HG02973 (cell line): Measurements from ENCODE around the gene SURF4.
"Not testable (repeated sequence)": the region's sequence is repeated elsewhere in the genome, so short reads cannot be mapped to it uniquely, and the experiment has no call there.

Experiments
- ATAC-seq: cut with Tn5 transposase; IDR thresholded peaks from one replicate; pipeline ENCODE4 v1.9.1; 2021; ENCODE audit warnings: moderate library complexity; ENCODE audit not compliant: unreplicated experiment

The SURF4 gene

GRCh38 chr9:133397895-133398294 lies 22.0 kb upstream of the SURF4 start:
- no peak for ATAC-seq

GRCh38 chr9:133397370-133397769 lies 21.5 kb upstream of the SURF4 start:
- no peak for ATAC-seq

GRCh38 chr9:133396952-133397351 lies 21.1 kb upstream of the SURF4 start:
- ATAC-seq, result no peak

- no peak for ATAC-seq
Observed at GRCh38 chr9:133394687-133395271, 18.9 kb upstream of the SURF4 start.

GRCh38 chr9:133393399-133393798 lies 17.5 kb upstream of the SURF4 start:
- ATAC-seq, result no peak

- not testable (repeated sequence) for ATAC-seq
Observed at GRCh38 chr9:133392308-133392707, 16.4 kb upstream of the SURF4 start.

GRCh38 chr9:133391449-133391848 lies 15.6 kb upstream of the SURF4 start:
- ATAC-seq, result not testable (repeated sequence)

- no peak for ATAC-seq
Observed at GRCh38 chr9:133390713-133391112, 14.9 kb upstream of the SURF4 start.

- ATAC-seq, result no peak
Observed at GRCh38 chr9:133389562-133389961, 13.7 kb upstream of the SURF4 start.

- no peak for ATAC-seq
Observed at GRCh38 chr9:133389025-133389557, 13.2 kb upstream of the SURF4 start.

GRCh38 chr9:133387680-133388079 lies 11.8 kb upstream of the SURF4 start:
- no peak for ATAC-seq

GRCh38 chr9:133386338-133386737 lies 10.5 kb upstream of the SURF4 start:
- no peak for ATAC-seq

GRCh38 chr9:133385452-133385851 lies 9.6 kb upstream of the SURF4 start:
- no peak for ATAC-seq

- ATAC-seq, result no peak
Observed at GRCh38 chr9:133384736-133385321, 9.0 kb upstream of the SURF4 start.

- ATAC-seq, result no peak
Observed at GRCh38 chr9:133383438-133383837, 7.6 kb upstream of the SURF4 start.

GRCh38 chr9:133382507-133383141 lies 6.8 kb upstream of the SURF4 start:
- no peak for ATAC-seq

GRCh38 chr9:133380734-133381133 lies 4.9 kb upstream of the SURF4 start:
- ATAC-seq, result no peak

- no peak for ATAC-seq
Observed at GRCh38 chr9:133379153-133380086, 3.6 kb upstream of the SURF4 start.

- ATAC-seq, result no peak
Observed at GRCh38 chr9:133378408-133378962, 2.6 kb upstream of the SURF4 start.

- no peak for ATAC-seq
Observed at GRCh38 chr9:133377721-133378216, 1.9 kb upstream of the SURF4 start.

GRCh38 chr9:133377280-133377679 lies 1.4 kb upstream of the SURF4 start:
- ATAC-seq, result not testable (repeated sequence)
